Measurements from ENCODE around the gene SGTB. TPM values are rescaled to one million over a fixed set of nuclear protein-coding genes. Genes with fewer than 3 reads are reported as not detected.

The SGTB gene
- total and polyA plus RNA-seq, 4 donors, result 13.1 to 42.7 (median 25.3) TPM

GRCh38 chr5:65760504-65761275, 38.8 kb upstream of the SGTB start:
- Histone ChIP-seq H3K4me1 (ENCODE audit: control insufficient read depth, insufficient read depth, low read length) (no peaks in the 10 kb centered on the region), H3K36me3 (ENCODE audit: control insufficient read depth, insufficient read depth, low read length) (no peaks in the 10 kb centered on the region), H3K4me3 (ENCODE audit: low read depth, low read length) (no peak overlapping the region), H3K9me3 (ENCODE audit: control insufficient read depth, insufficient read depth, low read length) (no peaks in the 10 kb centered on the region), H3K27me3 (ENCODE audit: control insufficient read depth, insufficient read depth, low read length) (no peaks in the 10 kb centered on the region), H3K27ac (ENCODE audit: low read depth, low read length) (no peak overlapping the region)
- WGBS (ENCODE audit: insufficient coverage), result 25% methylated on average over 1 of the region's 2 CpGs
- peak in 2 of 6 donors; percentile 27 to 33 for DNase-seq (ENCODE audit: low read depth in 4 of 6, low spot score in 6 of 6)

- no peak for DNase-seq (ENCODE audit: low read depth in 4 of 6, low spot score in 6 of 6)
- WGBS (ENCODE audit: insufficient coverage), result 93% methylated on average over 3 of the region's 4 CpGs
- Histone ChIP-seq H3K4me3 (ENCODE audit: low read depth, low read length) (no peak overlapping the region), H3K27ac (ENCODE audit: low read depth, low read length) (no peak overlapping the region), H3K9me3 (ENCODE audit: control insufficient read depth, insufficient read depth, low read length) (no peaks in the 10 kb centered on the region), H3K4me1 (ENCODE audit: control insufficient read depth, insufficient read depth, low read length) (no peaks in the 10 kb centered on the region), H3K27me3 (ENCODE audit: control insufficient read depth, insufficient read depth, low read length) (no peaks in the 10 kb centered on the region), H3K36me3 (ENCODE audit: control insufficient read depth, insufficient read depth, low read length) (no peaks in the 10 kb centered on the region)
These were observed 36.7 kb upstream of the SGTB start for GRCh38 chr5:65758546-65759144.

- H3K27me3 ChIP-seq (ENCODE audit: control insufficient read depth, insufficient read depth, low read length), result no peaks in the 10 kb centered on the region
- no peak for DNase-seq (ENCODE audit: low read depth in 4 of 6, low spot score in 6 of 6)
- H3K9me3 ChIP-seq (ENCODE audit: control insufficient read depth, insufficient read depth, low read length), result no peaks in the 10 kb centered on the region
- no peaks in the 10 kb centered on the region for H3K4me1 ChIP-seq (ENCODE audit: control insufficient read depth, insufficient read depth, low read length)
- H3K4me3 ChIP-seq (ENCODE audit: low read depth, low read length), result no peak overlapping the region
- H3K27ac ChIP-seq (ENCODE audit: low read depth, low read length), result no peak overlapping the region
- no peaks in the 10 kb centered on the region for H3K36me3 ChIP-seq (ENCODE audit: control insufficient read depth, insufficient read depth, low read length)
- WGBS (ENCODE audit: insufficient coverage), result no CpG with 5 or more reads among the region's 8 CpGs
These were observed 31.3 kb upstream of the SGTB start for GRCh38 chr5:65753189-65753588.

- Histone ChIP-seq H3K4me3 (ENCODE audit: low read depth, low read length) (no peak overlapping the region), H3K9me3 (ENCODE audit: control insufficient read depth, insufficient read depth, low read length) (no peaks in the 10 kb centered on the region), H3K4me1 (ENCODE audit: control insufficient read depth, insufficient read depth, low read length) (no peaks in the 10 kb centered on the region), H3K27me3 (ENCODE audit: control insufficient read depth, insufficient read depth, low read length) (no peaks in the 10 kb centered on the region), H3K27ac (ENCODE audit: low read depth, low read length) (no peak overlapping the region), H3K36me3 (ENCODE audit: control insufficient read depth, insufficient read depth, low read length) (no peaks in the 10 kb centered on the region)
- no CpG with 5 or more reads among the region's 2 CpGs for WGBS (ENCODE audit: insufficient coverage)
- DNase-seq (ENCODE audit: low read depth in 4 of 6, low spot score in 6 of 6), result no peak
These were observed 29.0 kb upstream of the SGTB start for GRCh38 chr5:65750938-65751337.

- H3K36me3 ChIP-seq (ENCODE audit: control insufficient read depth, insufficient read depth, low read length), result no peaks in the 10 kb centered on the region
- 100% methylated on average over 3 of the region's 5 CpGs for WGBS (ENCODE audit: insufficient coverage)
These were observed 28.0 kb upstream of the SGTB start for GRCh38 chr5:65749956-65750355.

GRCh38 chr5:65749221-65749844, 27.4 kb upstream of the SGTB start:
- H3K4me3 ChIP-seq (ENCODE audit: low read depth, low read length), result no peak overlapping the region
- no peak for DNase-seq (ENCODE audit: low read depth in 4 of 6, low spot score in 6 of 6)
- H3K4me1 ChIP-seq (ENCODE audit: control insufficient read depth, insufficient read depth, low read length), result no peaks in the 10 kb centered on the region
- no CpG with 5 or more reads among the region's 1 CpG for WGBS (ENCODE audit: insufficient coverage)
- no peaks in the 10 kb centered on the region for H3K9me3 ChIP-seq (ENCODE audit: control insufficient read depth, insufficient read depth, low read length)
- H3K36me3 ChIP-seq (ENCODE audit: control insufficient read depth, insufficient read depth, low read length), result no peaks in the 10 kb centered on the region
- no peak overlapping the region for H3K27ac ChIP-seq (ENCODE audit: low read depth, low read length)
- no peaks in the 10 kb centered on the region for H3K27me3 ChIP-seq (ENCODE audit: control insufficient read depth, insufficient read depth, low read length)

More at GRCh38 chr5:65749956-65750355, 28.0 kb upstream of the SGTB start:
- Histone ChIP-seq H3K4me1 (ENCODE audit: control insufficient read depth, insufficient read depth, low read length) (no peaks in the 10 kb centered on the region), H3K9me3 (ENCODE audit: control insufficient read depth, insufficient read depth, low read length) (no peaks in the 10 kb centered on the region), H3K4me3 (ENCODE audit: low read depth, low read length) (no peak overlapping the region), H3K27me3 (ENCODE audit: control insufficient read depth, insufficient read depth, low read length) (no peaks in the 10 kb centered on the region), H3K27ac (ENCODE audit: low read depth, low read length) (no peak overlapping the region)
- no peak for DNase-seq (ENCODE audit: low read depth in 4 of 6, low spot score in 6 of 6)

- H3K4me1 ChIP-seq (ENCODE audit: control insufficient read depth, insufficient read depth, low read length), result no peaks in the 10 kb centered on the region
- DNase-seq (ENCODE audit: low read depth in 4 of 6, low spot score in 6 of 6), result peak in 4 of 6 donors; percentile 12 to 73 (median 40)
- no CpG with 5 or more reads among the region's 4 CpGs for WGBS (ENCODE audit: insufficient coverage)
- no peak overlapping the region for H3K27ac ChIP-seq (ENCODE audit: low read depth, low read length)
- no peak overlapping the region for H3K4me3 ChIP-seq (ENCODE audit: low read depth, low read length)
- no peaks in the 10 kb centered on the region for H3K27me3 ChIP-seq (ENCODE audit: control insufficient read depth, insufficient read depth, low read length)
- H3K36me3 ChIP-seq (ENCODE audit: control insufficient read depth, insufficient read depth, low read length), result no peaks in the 10 kb centered on the region
- H3K9me3 ChIP-seq (ENCODE audit: control insufficient read depth, insufficient read depth, low read length), result no peaks in the 10 kb centered on the region
These were observed 20.8 kb upstream of the SGTB start for GRCh38 chr5:65742565-65743231.

- no peak overlapping the region for H3K27ac ChIP-seq (ENCODE audit: low read depth, low read length)
- H3K27me3 ChIP-seq (ENCODE audit: control insufficient read depth, insufficient read depth, low read length), result no peaks in the 10 kb centered on the region
- H3K36me3 ChIP-seq (ENCODE audit: control insufficient read depth, insufficient read depth, low read length), result no peaks in the 10 kb centered on the region
- DNase-seq (ENCODE audit: low read depth in 4 of 6, low spot score in 6 of 6), result no peak
- H3K4me3 ChIP-seq (ENCODE audit: low read depth, low read length), result no peak overlapping the region
- H3K9me3 ChIP-seq (ENCODE audit: control insufficient read depth, insufficient read depth, low read length), result no peaks in the 10 kb centered on the region
- H3K4me1 ChIP-seq (ENCODE audit: control insufficient read depth, insufficient read depth, low read length), result no peaks in the 10 kb centered on the region
These were observed 17.3 kb upstream of the SGTB start for GRCh38 chr5:65739162-65739561.

- no peaks in the 10 kb centered on the region for H3K4me1 ChIP-seq (ENCODE audit: control insufficient read depth, insufficient read depth, low read length)
- H3K9me3 ChIP-seq (ENCODE audit: control insufficient read depth, insufficient read depth, low read length), result no peaks in the 10 kb centered on the region
- WGBS (ENCODE audit: insufficient coverage), result 44% methylated on average over 1 of the region's 4 CpGs
- no peaks in the 10 kb centered on the region for H3K36me3 ChIP-seq (ENCODE audit: control insufficient read depth, insufficient read depth, low read length)
- no peaks in the 10 kb centered on the region for H3K27me3 ChIP-seq (ENCODE audit: control insufficient read depth, insufficient read depth, low read length)
- no peak for DNase-seq (ENCODE audit: low read depth in 4 of 6, low spot score in 6 of 6)
- no peak overlapping the region for H3K27ac ChIP-seq (ENCODE audit: low read depth, low read length)
- H3K4me3 ChIP-seq (ENCODE audit: low read depth, low read length), result no peak overlapping the region
These were observed 16.4 kb upstream of the SGTB start for GRCh38 chr5:65738305-65738704.

Data from spinal cord (tissue), 10 donors.